K562 (cell line): Measurements from ENCODE around the gene DIPK2A. TPM values are rescaled to one million over a fixed set of nuclear protein-coding genes. Genes with fewer than 3 reads are reported as not detected.

Source experiments
- BRCA1 ChIP-seq, 2 experiments: fragments of 450-650 bp in 1 of 2; sonication (generic) in 1 of 2; formaldehyde crosslinking in 1 of 2; IDR thresholded peaks; 2 replicates each; pipeline versions ENCODE4 v1.5.0 to v1.6.1; 2017 to 2020; ENCODE audit warnings: mild to moderate bottlenecking in 1 of 2, missing genetic modification reagents in 1 of 2
- E2F3 ChIP-seq: fragments of 250-450 bp; sonication (Bioruptor Pico); IDR thresholded peaks from 2 replicates; pipeline ENCODE4 v1.4.0; 2020; ENCODE audit warnings: mild to moderate bottlenecking
- EP300 ChIP-seq: IDR thresholded peaks from 2 replicates; pipeline ENCODE4 v1.6.1; 2012; ENCODE audit warnings: low read length, improper control_type of control experiment
- FOXA1 ChIP-seq: fragments of 450-650 bp; IDR thresholded peaks from 2 replicates; pipeline ENCODE4 v1.6.1; 2016; ENCODE audit warnings: mild to moderate bottlenecking, borderline replicate concordance
- HOMEZ ChIP-seq: fragments of 250-450 bp; sonication (Bioruptor Pico); IDR thresholded peaks from 2 replicates; pipeline ENCODE4 v1.4.0; 2020; ENCODE audit warnings: mild to moderate bottlenecking, moderate library complexity
- KLF10 ChIP-seq: fragments of 250-450 bp; sonication (Bioruptor Pico); IDR thresholded peaks from 2 replicates; pipeline ENCODE4 v1.6.1; 2021; ENCODE audit warnings: matching md5 sums
- MCM5 ChIP-seq: fragments of 450-650 bp; IDR thresholded peaks from 2 replicates; pipeline ENCODE4 v1.6.1; 2016; ENCODE audit warnings: low read depth
- MTF1 ChIP-seq: fragments of 250-450 bp; sonication (Bioruptor Pico); IDR thresholded peaks from 2 replicates; pipeline ENCODE4 v1.9.0; 2021; ENCODE audit warnings: moderate library complexity, mild to moderate bottlenecking, inconsistent platforms, borderline replicate concordance
- POLR2AphosphoS5 ChIP-seq: IDR thresholded peaks from 2 replicates; pipeline ENCODE4 v1.6.1; 2011; ENCODE audit warnings: mild to moderate bottlenecking, low read depth, low read length, moderate library complexity; ENCODE audit not compliant: control insufficient read depth, insufficient read depth
- PTRF ChIP-seq: fragments of 450-650 bp; IDR thresholded peaks from 2 replicates; pipeline ENCODE4 v1.6.1; 2016; ENCODE audit warnings: mild to moderate bottlenecking, missing genetic modification characterization, missing compliant biosample characterization
- RBM14 ChIP-seq: fragments of 200-400 bp; formaldehyde crosslinking; IDR thresholded peaks from 2 replicates; pipeline ENCODE4 v1.6.1; 2018; ENCODE audit warnings: low read depth, mild to moderate bottlenecking, low read length, moderate library complexity, borderline replicate concordance; ENCODE audit not compliant: insufficient read depth
- SIN3B ChIP-seq: fragments of 450-650 bp; IDR thresholded peaks from 2 replicates; pipeline ENCODE4 v1.6.1; 2017; ENCODE audit warnings: low read depth, mild to moderate bottlenecking, moderate library complexity
- SMC3 ChIP-seq: conservative IDR thresholded peaks from 2 replicates; pipeline ENCODE4 v1.6.1; 2011; ENCODE audit warnings: low read depth, low read length, improper control_type of control experiment; ENCODE audit not compliant: insufficient read depth
- TFE3 ChIP-seq: fragments of 450-650 bp; formaldehyde crosslinking; IDR thresholded peaks from 2 replicates; pipeline ENCODE4 v1.4.0; 2020; ENCODE audit warnings: mild to moderate bottlenecking, mixed read lengths
- ZBTB12 ChIP-seq: fragments of 250-450 bp; sonication (Bioruptor Pico); IDR thresholded peaks from 2 replicates; pipeline ENCODE4 v1.4.0; 2020
- ZBTB5 ChIP-seq: fragments of 450-650 bp; IDR thresholded peaks from 2 replicates; pipeline ENCODE4 v1.6.1; 2017; ENCODE audit warnings: antibody characterized with exemption
- ZNF175 ChIP-seq: fragments of 200-800 bp; sonication (Bioruptor generic); IDR thresholded peaks from 2 replicates; pipeline ENCODE4 v1.6.1; 2016; ENCODE audit warnings: low read depth, mild to moderate bottlenecking, missing genetic modification characterization, missing compliant biosample characterization
- ZNF24 ChIP-seq: fragments of 450-650 bp; IDR thresholded peaks from 2 replicates; pipeline ENCODE4 v1.6.1; 2016
- ZNF561 ChIP-seq: fragments of 450-650 bp; formaldehyde crosslinking; conservative IDR thresholded peaks from 2 replicates; pipeline ENCODE4 v1.4.0; 2020; ENCODE audit warnings: mild to moderate bottlenecking, moderate library complexity
- polyA plus RNA-seq, 8 experiments: library from polyadenylated mRNA; depleted of rRNA in 4 of 8; stranded (reverse) in 5 of 8; unstranded in 3 of 8; fragments of >200 nt; fragmentation: Nextera tagmentation in 2 of 8; fragmentation: Illumina TruSeq in 1 of 8; extraction: Ambion mirVana in 2 of 8; extraction: Trizol in 1 of 8; gene quantifications; 2 replicates each; pipeline versions ENCODE4 v1.2.1 to v1.2.3, GENCODE V29; 2011 to 2014; ENCODE audit warnings: inconsistent platforms in 1 of 8, missing spikeins in 1 of 8
- total RNA-seq, 7 experiments: library from RNA; depleted of rRNA in 6 of 7; stranded (reverse); fragments of >200 nt in 6 of 7; fragmentation: Illumina TruSeq in 2 of 7; extraction: Trizol in 2 of 7; gene quantifications; 2 replicates each; pipeline versions ENCODE4 v1.2.1 to v1.2.3, GENCODE V29; 2011 to 2021; ENCODE audit warnings: low replicate concordance in 1 of 7
- TF ChIP-seq, protein P1 (sequence below): fragments of 450-650 bp; formaldehyde crosslinking; conservative IDR thresholded peaks from 2 replicates; pipeline ENCODE4 v1.4.0; 2022; ENCODE audit warnings: mild to moderate bottlenecking, missing genetic modification characterization

DIPK2A gene
- total and polyA plus RNA-seq, 9 of the 15 experiments (the other 6 are each of a cell fraction or from before 2014, with no cell fraction given): 3.3 to 15.7 (median 7.8) TPM

- TF ChIP-seq FOXA1: no peak
- no peak; the same call in 1 of the 2 replicates for TF ChIP-seq EP300
- no peak for TF ChIP-seq ZBTB5
- TF ChIP-seq E2F3: no peak; the same call in 1 of the 2 replicates
- TF ChIP-seq ZNF175 (CRISPR knock-in tag): peak; percentile 79; the same call in 1 of the 2 replicates
- TF ChIP-seq ZNF24: peak; percentile 64; the same call in 1 of the 2 replicates
- no peak for TF ChIP-seq PTRF (tag)
- no peak for TF ChIP-seq KLF10 (CRISPR knock-in tag)
- no peak for TF ChIP-seq SIN3B
- no peak for TF ChIP-seq RBM14
- TF ChIP-seq HOMEZ (CRISPR knock-in tag): no peak
- TF ChIP-seq MCM5: no peak
- TF ChIP-seq MTF1 (CRISPR knock-in tag): no peak
- TF ChIP-seq TFE3: no peak
- no peak for TF ChIP-seq BRCA1 (IDR thresholded peaks at IDR 0.05)
- TF ChIP-seq BRCA1 (CRISPR knock-in tag; IDR thresholded peaks at IDR 0.05): no peak
- TF ChIP-seq POLR2AphosphoS5: peak; percentile 57; the same call in 1 of the 2 replicates
- TF ChIP-seq, protein P1, sequence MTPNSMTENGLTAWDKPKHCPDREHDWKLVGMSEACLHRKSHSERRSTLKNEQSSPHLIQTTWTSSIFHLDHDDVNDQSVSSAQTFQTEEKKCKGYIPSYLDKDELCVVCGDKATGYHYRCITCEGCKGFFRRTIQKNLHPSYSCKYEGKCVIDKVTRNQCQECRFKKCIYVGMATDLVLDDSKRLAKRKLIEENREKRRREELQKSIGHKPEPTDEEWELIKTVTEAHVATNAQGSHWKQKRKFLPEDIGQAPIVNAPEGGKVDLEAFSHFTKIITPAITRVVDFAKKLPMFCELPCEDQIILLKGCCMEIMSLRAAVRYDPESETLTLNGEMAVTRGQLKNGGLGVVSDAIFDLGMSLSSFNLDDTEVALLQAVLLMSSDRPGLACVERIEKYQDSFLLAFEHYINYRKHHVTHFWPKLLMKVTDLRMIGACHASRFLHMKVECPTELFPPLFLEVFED (CRISPR knock-in tag): no peak
- no peak for TF ChIP-seq ZNF561 (CRISPR knock-in tag)
- no peak for TF ChIP-seq ZBTB12 (CRISPR knock-in tag)
- TF ChIP-seq SMC3: no peak
Observed at GRCh38 chr3:143971359-143972154, at the start of gene DIPK2A (continued).
